D721Med (cell line): Measurements from ENCODE around the gene STX4.
A peak's percentile ranks its signal among the peaks of the same experiment; 100 is the strongest.

Experiments used
- DNase-seq: peaks from one replicate; pipeline ENCODE4 v3.0.0; 2011; ENCODE audit warnings: low spot score; ENCODE audit not compliant: insufficient read length
- FAIRE-seq: peaks from 2 replicates; lab custom pipeline; 2011; peaks lifted over from hg19 to GRCh38; lab: Jason Lieb, UNC
- CTCF ChIP-seq: IDR thresholded peaks from 2 replicates; pipeline ENCODE4 v1.5.1; 2012; ENCODE audit warnings: mild to moderate bottlenecking, control low read depth; ENCODE audit not compliant: insufficient read depth; ENCODE audit errors: missing control alignments

The STX4 gene

GRCh38 chr16:30996324-30996984, 36.9 kb upstream of the STX4 start:
- FAIRE-seq (no peak), DNase-seq (no peak)
- no peak for TF ChIP-seq CTCF

GRCh38 chr16:30996985-30997724, 36.2 kb upstream of the STX4 start:
- DNase-seq, result peak; percentile 57
- no peak for TF ChIP-seq CTCF
- no peak for FAIRE-seq

- DNase-seq, result no peak
- FAIRE-seq, result no peak
- no peak for TF ChIP-seq CTCF
Observed at GRCh38 chr16:30997725-30998711, 35.3 kb upstream of the STX4 start.

- no peak for TF ChIP-seq CTCF
- FAIRE-seq, result no peak
- DNase-seq, result no peak
Observed at GRCh38 chr16:30998852-30999761, 34.3 kb upstream of the STX4 start.

GRCh38 chr16:31000671-31001382, 32.5 kb upstream of the STX4 start:
- TF ChIP-seq CTCF, result no peak
- DNase-seq (no peak), FAIRE-seq (no peak)
